ENCODE data around the gene WNT11. TPM values are rescaled to one million over a fixed set of nuclear protein-coding genes. Genes with fewer than 3 reads are reported as not detected.

Gene WNT11
- total and polyA plus RNA-seq, 12 donors: 5.1 to 12.0 (median 7.7) TPM

GRCh38 chr11:76143274-76143673 is 63.0 kb downstream of the WNT11 start:
- no peak for DNase-seq
- no peaks in the 10 kb centered on the region for H3K9me3 ChIP-seq
- H3K27ac ChIP-seq: no peak overlapping the region
- no peak for ATAC-seq
- peaks cover 0 to 30% (median 16%) of the 10 kb centered on the region in 9 donors for H3K4me1 ChIP-seq
- intact Hi-C loops (cut with DNase I): loop anchor here in 1 of 10 donors (10.0 kb wide), 1 partner anchor 588 kb away; no protein-coding TSS in a partner anchor
- H3K4me3 ChIP-seq: no peak overlapping the region
- H3K27me3 ChIP-seq: no peaks in the 10 kb centered on the region
- peaks cover 0 to 32% (median 10%) of the 10 kb centered on the region in 9 donors for H3K36me3 ChIP-seq
- no peak for TF ChIP-seq CTCF (IDR thresholded peaks at IDR 0.05)
- 94% methylated on average over 11 of the region's 11 CpGs for WGBS, 2 donors

DNA sequence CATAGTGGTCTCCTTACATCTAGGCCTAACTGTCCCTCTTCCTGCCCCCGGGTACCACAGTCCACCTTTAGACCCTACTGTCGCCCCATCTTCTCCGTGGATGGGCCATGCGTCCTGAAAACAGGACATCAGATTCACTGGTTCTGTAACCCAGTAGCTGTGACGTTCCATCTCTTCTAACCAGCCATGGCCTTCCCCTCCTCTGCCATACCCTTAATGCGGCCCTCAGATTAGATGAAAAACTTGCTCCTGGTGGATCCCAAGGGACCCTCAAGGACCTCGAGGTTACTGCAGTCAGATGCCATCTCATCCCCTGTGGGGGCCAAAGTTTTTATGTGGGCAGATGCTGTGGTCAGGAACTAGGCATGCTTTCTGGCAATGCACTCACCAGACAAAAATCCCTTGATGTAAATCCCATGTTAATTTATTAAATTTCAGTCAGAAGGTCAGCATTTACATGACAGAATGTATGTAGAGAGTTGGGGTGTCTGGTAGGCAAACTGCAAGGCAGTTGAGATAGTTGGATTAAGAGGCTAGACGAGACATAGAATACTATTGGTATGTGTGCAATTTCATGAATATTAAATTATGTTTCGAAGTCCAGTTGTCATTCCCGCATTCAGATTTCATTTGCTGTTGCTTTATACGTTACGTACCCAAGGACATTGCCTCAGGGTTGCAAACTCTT is 64.3 kb downstream of the WNT11 start:
- intact Hi-C loops (cut with DNase I): loop anchor here in 1 of 10 donors (10.0 kb wide), 1 partner anchor 587 kb away; no protein-coding TSS in a partner anchor
- TF ChIP-seq CTCF (IDR thresholded peaks at IDR 0.05): no peak
- WGBS, 2 donors: 95% methylated on average over 12 of the region's 12 CpGs

DNA sequence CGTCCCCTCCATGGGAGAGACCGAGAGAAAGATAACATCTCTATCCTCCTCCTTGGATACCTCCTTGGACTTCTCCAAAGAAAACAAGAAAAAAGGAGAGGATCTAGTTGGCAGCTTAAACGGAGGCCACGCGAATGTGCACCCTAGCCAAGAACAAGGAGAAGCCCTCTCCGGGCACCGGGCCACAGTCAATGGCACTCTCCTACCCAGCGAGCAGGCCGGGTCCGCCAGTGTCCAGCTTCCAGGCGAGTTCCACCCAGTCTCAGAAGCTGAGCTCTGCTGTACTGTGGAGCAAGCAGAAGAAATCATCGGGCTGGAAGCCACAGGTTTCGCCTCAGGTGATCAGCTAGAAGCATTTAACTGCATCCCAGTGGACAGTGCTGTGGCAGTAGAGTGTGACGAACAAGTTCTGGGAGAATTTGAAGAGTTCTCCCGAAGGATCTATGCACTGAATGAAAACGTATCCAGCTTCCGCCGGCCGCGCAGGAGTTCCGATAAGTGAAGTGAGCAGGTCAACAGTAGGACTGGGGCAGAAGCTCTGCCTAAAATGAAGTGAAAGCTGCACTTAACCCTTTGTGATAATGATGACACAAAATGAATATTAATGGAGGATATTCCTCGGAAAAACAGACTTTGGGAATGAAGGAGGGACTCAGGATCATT is 65.3 kb downstream of the WNT11 start:
- Histone ChIP-seq H3K27me3 (no peaks in the 10 kb centered on the region), H3K36me3 (peaks cover 0 to 38% (median 10%) of the 10 kb centered on the region in 9 donors), H3K27ac (peak overlapping the region in 2 of 10 donors; percentile 18), H3K9me3 (no peaks in the 10 kb centered on the region), H3K4me1 (peaks cover 0 to 22% (median 10%) of the 10 kb centered on the region in 9 donors), H3K4me3 (no peak overlapping the region)
- DNase-seq: peak; percentile 39 to 67
- intact Hi-C loops (cut with DNase I): loop anchor here in 1 of 10 donors (10.0 kb wide), 1 partner anchor 586 kb away; no protein-coding TSS in a partner anchor
- 82 to 85% methylated on average over 22 of the region's 22 CpGs for WGBS, 2 donors
- peak; percentile 66 to 91 (median 82) for ATAC-seq
- TF ChIP-seq CTCF (IDR thresholded peaks at IDR 0.05): no peak

More for the DNA sequence above, 64.3 kb downstream of the WNT11 start:
- no peaks in the 10 kb centered on the region for H3K27me3 ChIP-seq
- H3K9me3 ChIP-seq: no peaks in the 10 kb centered on the region
- H3K27ac ChIP-seq: no peak overlapping the region
- ATAC-seq (no peak), DNase-seq (no peak)
- H3K4me1 ChIP-seq: peaks cover 0 to 25% (median 14%) of the 10 kb centered on the region in 9 donors
- peaks cover 0 to 38% (median 10%) of the 10 kb centered on the region in 9 donors for H3K36me3 ChIP-seq
- H3K4me3 ChIP-seq: no peak overlapping the region

DNA sequence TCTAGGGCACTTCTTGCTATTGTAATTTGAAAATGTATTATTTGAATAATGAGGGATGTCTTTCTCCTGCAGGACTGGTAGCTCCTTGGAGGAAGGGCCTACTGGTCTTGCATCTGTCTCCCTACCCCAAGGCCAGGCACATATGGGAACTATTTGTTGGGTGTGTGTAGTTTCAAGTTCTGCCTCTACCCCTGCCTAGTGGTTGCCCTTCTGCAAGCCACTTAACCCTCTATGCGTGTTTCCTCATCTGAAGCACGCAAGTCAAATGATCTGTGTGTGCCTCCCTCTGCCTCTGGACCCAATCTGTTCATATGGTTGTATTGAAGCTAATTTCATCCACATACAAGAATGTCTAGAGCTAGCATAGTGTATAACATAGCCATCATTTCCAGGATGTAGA is 67.0 kb downstream of the WNT11 start:
- 93 to 96% methylated on average over 2 of the region's 2 CpGs for WGBS, 2 donors
- Histone ChIP-seq H3K9me3 (no peaks in the 10 kb centered on the region), H3K4me1 (peaks cover 0 to 34% (median 21%) of the 10 kb centered on the region in 9 donors), H3K27me3 (no peaks in the 10 kb centered on the region), H3K36me3 (peaks cover 0 to 38% (median 10%) of the 10 kb centered on the region in 9 donors), H3K27ac (no peak overlapping the region), H3K4me3 (no peak overlapping the region)
- TF ChIP-seq CTCF (IDR thresholded peaks at IDR 0.05): no peak
- DNase-seq: no peak
- intact Hi-C loops (cut with DNase I): loop anchor here in 1 of 10 donors (10.0 kb wide), 1 partner anchor 55 kb away; no protein-coding TSS in a partner anchor
- ATAC-seq: peak in 1 of 8 donors; percentile 11

Other genes starting within 250 kb of the WNT11 start
- 10 to 100 TPM; 18.1 to 25.8 (median 22.4) TPM for gene THAP12, start 174.6 kb upstream of the WNT11 start, total RNA-seq
- gene THAP12, start 174.6 kb upstream of the WNT11 start, polyA plus RNA-seq: 10 to 100 TPM; 11.2 to 12.8 TPM
- gene GVQW3, start 174.8 kb upstream of the WNT11 start, total RNA-seq: 1 to 10 TPM in 9 of 10 donors, under 1 TPM in 1; 0.93 to 2.7 (median 1.8) TPM
- under 1 TPM; 0.37 to 0.41 TPM for gene GVQW3, start 174.8 kb upstream of the WNT11 start, polyA plus RNA-seq
- 10 to 100 TPM; 14.2 to 23.4 (median 18.1) TPM for gene EMSY, start 238.5 kb upstream of the WNT11 start, total RNA-seq
- 1 to 10 TPM; 5.9 to 9.7 TPM for gene EMSY, start 238.5 kb upstream of the WNT11 start, polyA plus RNA-seq